ENCODE data around the gene LRCH1. TPM values are rescaled to one million over a fixed set of nuclear protein-coding genes. Genes with fewer than 3 reads are reported as not detected.

The LRCH1 gene
- total and polyA plus RNA-seq, 10 of the 15 experiments (the other 5 are each of a cell fraction or from before 2014, with no cell fraction given) = 5.3 to 48.9 (median 14.4) TPM

DNA sequence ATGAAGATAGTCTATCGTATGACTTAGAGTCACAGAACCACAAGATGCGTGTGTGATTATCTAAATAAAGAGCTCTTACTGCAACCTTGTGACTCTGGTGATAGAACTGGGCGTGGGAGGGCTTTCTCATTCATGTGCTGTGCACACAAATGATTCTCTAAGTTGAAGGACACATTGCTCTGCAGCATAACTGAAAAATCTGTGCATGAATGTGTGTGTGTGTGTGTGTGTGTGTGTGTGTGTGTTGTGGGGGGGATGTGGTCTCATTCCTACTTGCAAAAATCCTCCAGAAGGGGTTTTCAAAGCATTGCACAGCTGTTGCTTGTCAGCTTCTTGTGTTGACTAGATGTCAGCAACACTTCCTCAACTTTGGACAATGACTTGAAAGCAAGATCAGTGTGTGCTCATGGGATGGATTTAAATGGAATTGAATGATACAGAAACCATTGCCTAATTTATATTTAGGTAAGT lies 22.4 kb downstream of the LRCH1 start (continued):
- TF ChIP-seq, protein P1, sequence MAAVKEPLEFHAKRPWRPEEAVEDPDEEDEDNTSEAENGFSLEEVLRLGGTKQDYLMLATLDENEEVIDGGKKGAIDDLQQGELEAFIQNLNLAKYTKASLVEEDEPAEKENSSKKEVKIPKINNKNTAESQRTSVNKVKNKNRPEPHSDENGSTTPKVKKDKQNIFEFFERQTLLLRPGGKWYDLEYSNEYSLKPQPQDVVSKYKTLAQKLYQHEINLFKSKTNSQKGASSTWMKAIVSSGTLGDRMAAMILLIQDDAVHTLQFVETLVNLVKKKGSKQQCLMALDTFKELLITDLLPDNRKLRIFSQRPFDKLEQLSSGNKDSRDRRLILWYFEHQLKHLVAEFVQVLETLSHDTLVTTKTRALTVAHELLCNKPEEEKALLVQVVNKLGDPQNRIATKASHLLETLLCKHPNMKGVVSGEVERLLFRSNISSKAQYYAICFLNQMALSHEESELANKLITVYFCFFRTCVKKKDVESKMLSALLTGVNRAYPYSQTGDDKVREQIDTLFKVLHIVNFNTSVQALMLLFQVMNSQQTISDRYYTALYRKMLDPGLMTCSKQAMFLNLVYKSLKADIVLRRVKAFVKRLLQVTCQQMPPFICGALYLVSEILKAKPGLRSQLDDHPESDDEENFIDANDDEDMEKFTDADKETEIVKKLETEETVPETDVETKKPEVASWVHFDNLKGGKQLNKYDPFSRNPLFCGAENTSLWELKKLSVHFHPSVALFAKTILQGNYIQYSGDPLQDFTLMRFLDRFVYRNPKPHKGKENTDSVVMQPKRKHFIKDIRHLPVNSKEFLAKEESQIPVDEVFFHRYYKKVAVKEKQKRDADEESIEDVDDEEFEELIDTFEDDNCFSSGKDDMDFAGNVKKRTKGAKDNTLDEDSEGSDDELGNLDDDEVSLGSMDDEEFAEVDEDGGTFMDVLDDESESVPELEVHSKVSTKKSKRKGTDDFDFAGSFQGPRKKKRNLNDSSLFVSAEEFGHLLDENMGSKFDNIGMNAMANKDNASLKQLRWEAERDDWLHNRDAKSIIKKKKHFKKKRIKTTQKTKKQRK (IDR thresholded peaks at IDR 0.05; ENCODE audit: low read depth, low read length) = no peak
- TF ChIP-seq ZBTB33 (IDR thresholded peaks at IDR 0.05) = no peak
- no peak for TF ChIP-seq GATAD2B (conservative IDR thresholded peaks at IDR 0.05; ENCODE audit: low read depth)
- no peak for TF ChIP-seq EZH2 (IDR thresholded peaks at IDR 0.05; ENCODE audit: borderline replicate concordance, control insufficient read depth, low read depth, low read length)
- peak; percentile 65; the same call in 1 of the 2 replicates for TF ChIP-seq FOXM1 (IDR thresholded peaks at IDR 0.05; ENCODE audit: low read depth, low read length)
- no peak for TF ChIP-seq STAT1 (conservative IDR thresholded peaks at IDR 0.05)
- no peak for TF ChIP-seq NR2C2 (IDR thresholded peaks at IDR 0.05; ENCODE audit: borderline replicate concordance, control insufficient read depth, insufficient read length, low read depth)
- 0 out of 2 replicates have a peak, but pooled peaks have one; percentile 67 for TF ChIP-seq TARDBP (IDR thresholded peaks at IDR 0.05; ENCODE audit: borderline replicate concordance)
- no peak for TF ChIP-seq ASH2L (IDR thresholded peaks at IDR 0.05; ENCODE audit: borderline replicate concordance, low read depth)
- TF ChIP-seq SKIL (IDR thresholded peaks at IDR 0.05; ENCODE audit: low read depth, poor library complexity, severe bottlenecking) = peak; percentile 88
- no peak for TF ChIP-seq NRF1 (conservative IDR thresholded peaks at IDR 0.05; ENCODE audit: low read depth, low read length)
- TF ChIP-seq TCF12 (IDR thresholded peaks at IDR 0.05; ENCODE audit: low read depth, low read length) = peak; percentile 90
- TF ChIP-seq POLR2AphosphoS5 (IDR thresholded peaks at IDR 0.05; ENCODE audit: low read length) = 0 out of 2 replicates have a peak, but pooled peaks have one; percentile 36
- no peak for TF ChIP-seq ZZZ3 (IDR thresholded peaks at IDR 0.05; ENCODE audit: control insufficient read depth, insufficient read length, low read depth)
- peak; percentile 81 for TF ChIP-seq NFIC (IDR thresholded peaks at IDR 0.05; ENCODE audit: low read depth, low read length)
- TF ChIP-seq PBX3 (IDR thresholded peaks at IDR 0.05; ENCODE audit: insufficient replicate concordance, low read depth, low read length) = peak; percentile 75
- TF ChIP-seq RCOR1 (conservative IDR thresholded peaks at IDR 0.05; ENCODE audit: low read depth, low read length) = 0 out of 2 replicates have a peak, but pooled peaks have one; percentile 32
- no peak for TF ChIP-seq ZNF274 (IDR thresholded peaks at IDR 0.05; ENCODE audit: insufficient read depth, insufficient read length)
- TF ChIP-seq RELA (IDR thresholded peaks at IDR 0.05; ENCODE audit: borderline replicate concordance, partially characterized antibody) = peak; percentile 31
- peak; percentile 30; the same call in 1 of the 2 replicates for TF ChIP-seq RAD51 (IDR thresholded peaks at IDR 0.05)
- no peak for TF ChIP-seq SRF (IDR thresholded peaks at IDR 0.05; ENCODE audit: low read depth in 2 of 2, low read length in 2 of 2)
- peak; percentile 41; the same call in 1 of the 2 replicates for TF ChIP-seq GABPA (IDR thresholded peaks at IDR 0.05; ENCODE audit: low read depth)
- TF ChIP-seq NFYB (IDR thresholded peaks at IDR 0.05; ENCODE audit: insufficient read depth, low read depth, low read length) = no peak

All from GM12878 (cell line).